Stimulated activated effector memory CD8-positive, alpha-beta T cell treated with anti-CD3 and anti-CD28 coated beads, Interleukin-12 subunit alpha, Interleukin-12 subunit beta, amount 100 ng/mL, for 72 hours (primary cell): ENCODE measurements around the gene EID2.

ENCODE experiments used
- ATAC-seq: fragments of 150-1000 bp; cut with Tn5 transposase; 2 replicates; pipeline ENCODE4 v1.10.0; 2021
- DNase-seq, 2 donors: peaks; one replicate each; pipeline ENCODE4 v3.0.0; 2021 to 2022; ENCODE audit warnings: low spot score in 2 of 2
- H3K27ac Mint-ChIP-seq: one replicate; pipeline ENCODE4 v1.8.0; 2022; ENCODE audit warnings: mild to moderate bottlenecking, mixed read lengths
- H3K36me3 Mint-ChIP-seq: one replicate; pipeline ENCODE4 v1.8.0; 2022; ENCODE audit warnings: mild to moderate bottlenecking, mixed read lengths
- H3K4me1 Mint-ChIP-seq: one replicate; pipeline ENCODE4 v1.8.0; 2022; ENCODE audit warnings: mixed read lengths
- H3K4me3 Mint-ChIP-seq: one replicate; pipeline ENCODE4 v1.8.0; 2022; ENCODE audit warnings: mild to moderate bottlenecking, mixed read lengths
- H3K9me3 Mint-ChIP-seq: one replicate; pipeline ENCODE4 v1.8.0; 2022; ENCODE audit warnings: mixed read lengths

Gene EID2

GRCh38 chr19:39546599-39546998 is 6.6 kb upstream of the EID2 start:
- Mint-ChIP-seq H3K4me3 (no peak overlapping the region), H3K9me3 (no peaks in the 10 kb centered on the region), H3K36me3 (no peaks in the 10 kb centered on the region), H3K4me1 (peaks cover 5% of the 10 kb centered on the region), H3K27ac (no peak overlapping the region)
- no peak for DNase-seq
- ATAC-seq, result no peak

- Mint-ChIP-seq H3K9me3 (no peaks in the 10 kb centered on the region), H3K27ac (no peak overlapping the region), H3K4me1 (peaks cover 16% of the 10 kb centered on the region), H3K36me3 (peaks cover 7% of the 10 kb centered on the region), H3K4me3 (no peak overlapping the region)
- ATAC-seq (no peak), DNase-seq (no peak)
These were observed 5.0 kb upstream of the EID2 start for GRCh38 chr19:39544911-39545310.

GRCh38 chr19:39544226-39544903 is 4.4 kb upstream of the EID2 start:
- ATAC-seq, result no peak
- H3K36me3 Mint-ChIP-seq, result peaks cover 9% of the 10 kb centered on the region
- H3K4me3 Mint-ChIP-seq, result no peak overlapping the region
- no peaks in the 10 kb centered on the region for H3K9me3 Mint-ChIP-seq
- DNase-seq, result no peak
- no peak overlapping the region for H3K27ac Mint-ChIP-seq
- H3K4me1 Mint-ChIP-seq, result peaks cover 16% of the 10 kb centered on the region

DNA sequence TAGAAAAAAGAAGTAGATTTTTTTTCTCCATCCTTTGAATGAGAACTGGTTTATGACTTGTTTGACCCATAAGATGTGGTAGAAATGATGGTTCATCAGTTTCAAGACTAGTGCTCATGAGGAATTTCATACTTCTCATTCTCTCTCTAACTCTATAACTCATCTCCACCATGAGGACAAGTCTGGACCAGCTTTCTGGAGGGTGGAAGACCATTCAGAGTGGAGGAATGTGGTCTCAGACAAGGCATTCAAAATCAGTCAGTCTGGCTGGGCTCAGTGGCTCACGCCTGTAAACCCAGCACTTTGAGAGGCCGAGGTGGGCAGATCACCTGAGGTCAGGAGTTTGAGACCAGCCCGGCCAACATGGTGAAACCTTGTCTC is 3.5 kb upstream of the EID2 start:
- Mint-ChIP-seq H3K9me3 (no peaks in the 10 kb centered on the region), H3K27ac (no peak overlapping the region), H3K36me3 (peaks cover 9% of the 10 kb centered on the region), H3K4me1 (peaks cover 25% of the 10 kb centered on the region), H3K4me3 (no peak overlapping the region)
- DNase-seq (no peak), ATAC-seq (no peak)

DNA sequence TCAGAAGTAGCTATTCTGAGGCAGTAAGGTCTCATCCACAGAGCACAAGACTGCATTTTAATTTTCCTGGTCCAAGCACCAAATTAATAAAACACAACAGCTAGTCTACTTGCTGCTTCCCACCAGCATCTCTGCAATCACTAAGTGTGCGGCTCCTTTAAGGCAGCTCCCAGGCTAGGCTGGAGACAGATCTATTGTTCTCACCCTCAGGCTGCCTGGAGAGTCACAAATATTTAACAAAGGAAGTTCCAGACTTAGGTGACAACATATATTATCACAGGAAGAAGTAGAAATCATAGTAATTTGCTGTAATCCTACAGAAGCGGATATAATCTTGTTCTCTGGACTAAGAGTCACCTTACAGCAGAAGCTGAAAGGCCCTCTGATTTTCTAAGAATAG is 2.2 kb upstream of the EID2 start:
- DNase-seq, result no peak
- ATAC-seq, result no peak
- Mint-ChIP-seq H3K4me3 (no peak overlapping the region), H3K4me1 (peaks cover 35% of the 10 kb centered on the region), H3K9me3 (no peaks in the 10 kb centered on the region), H3K27ac (no peak overlapping the region), H3K36me3 (peaks cover 18% of the 10 kb centered on the region)

GRCh38 chr19:39540333-39540673 is 342 bp upstream of the EID2 start:
- Mint-ChIP-seq H3K9me3 (no peaks in the 10 kb centered on the region), H3K4me3 (peak overlapping the region; percentile 88), H3K36me3 (peaks cover 22% of the 10 kb centered on the region), H3K27ac (peak overlapping the region; percentile 98), H3K4me1 (peaks cover 40% of the 10 kb centered on the region)
- no peak for DNase-seq
- no peak for ATAC-seq

GRCh38 chr19:39539165-39539517 is 820 bp downstream of the EID2 start:
- H3K4me3 Mint-ChIP-seq, result peak overlapping the region; percentile 88
- peak; percentile 48 for ATAC-seq
- peaks cover 36% of the 10 kb centered on the region for H3K4me1 Mint-ChIP-seq

GRCh38 chr19:39533791-39534190 is 6.2 kb downstream of the EID2 start:
- Mint-ChIP-seq H3K36me3 (peaks cover 33% of the 10 kb centered on the region), H3K4me1 (peaks cover 18% of the 10 kb centered on the region), H3K4me3 (no peak overlapping the region), H3K27ac (no peak overlapping the region), H3K9me3 (no peaks in the 10 kb centered on the region)
- DNase-seq (no peak), ATAC-seq (no peak)

More at GRCh38 chr19:39539165-39539517, 820 bp downstream of the EID2 start:
- peaks cover 22% of the 10 kb centered on the region for H3K36me3 Mint-ChIP-seq
- no peaks in the 10 kb centered on the region for H3K9me3 Mint-ChIP-seq
- H3K27ac Mint-ChIP-seq, result peak overlapping the region; percentile 98
- no peak for DNase-seq

DNA sequence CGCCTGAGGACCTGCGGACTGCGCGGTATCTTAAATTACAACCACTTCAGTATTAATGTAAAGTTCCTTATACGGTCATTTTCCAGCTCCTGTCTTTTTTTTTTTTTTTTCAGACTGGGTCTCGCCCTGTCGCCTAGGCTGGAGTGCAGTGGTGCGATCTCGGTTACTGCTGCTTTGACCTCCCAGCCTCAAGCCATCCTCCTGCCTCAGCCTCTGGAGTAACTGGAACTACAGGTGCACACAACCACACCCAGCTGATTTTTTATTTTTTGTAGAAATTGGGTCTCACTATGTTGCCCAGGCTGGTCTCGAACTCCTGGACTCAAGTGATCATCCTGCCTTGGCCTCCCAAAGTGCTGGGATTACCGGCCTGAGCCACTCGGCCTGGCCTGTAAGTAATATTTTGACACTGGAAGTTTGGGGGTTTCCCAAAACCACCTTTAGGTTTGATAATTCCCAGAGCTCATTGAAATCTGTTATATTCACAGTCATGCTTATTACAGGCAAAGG is 6.9 kb downstream of the EID2 start:
- H3K9me3 Mint-ChIP-seq, result no peaks in the 10 kb centered on the region
- H3K36me3 Mint-ChIP-seq, result peaks cover 40% of the 10 kb centered on the region
- H3K4me1 Mint-ChIP-seq, result peaks cover 11% of the 10 kb centered on the region
- H3K4me3 Mint-ChIP-seq, result peak overlapping the region; percentile 81
- DNase-seq (no peak), ATAC-seq (peak; percentile 27)
- peak overlapping the region; percentile 90 for H3K27ac Mint-ChIP-seq

- Mint-ChIP-seq H3K4me3 (peak within 1 kb of the TSS; percentile 81), H3K4me1 (peaks cover 8% of the 10 kb centered on the region), H3K36me3 (peaks cover 40% of the 10 kb centered on the region), H3K9me3 (no peaks in the 10 kb centered on the region), H3K27ac (peak within 1 kb of the TSS; percentile 90)
- ATAC-seq, result peak; percentile 92
- DNase-seq, result peak; percentile 96 to 97
These were observed 7.5 kb downstream of the EID2 start, which contains the start of gene EID2B for GRCh38 chr19:39532233-39533002. Gene EID2B, minus strand, starts transcription at chr19:39532852. Its CDS starts 50 bp downstream, at chr19:39532802.

GRCh38 chr19:39531834-39532232 is 8.1 kb downstream of the EID2 start:
- peak overlapping the region; percentile 81 for H3K4me3 Mint-ChIP-seq
- DNase-seq (no peak), ATAC-seq (no peak)
- no peaks in the 10 kb centered on the region for H3K9me3 Mint-ChIP-seq
- peaks cover 2% of the 10 kb centered on the region for H3K4me1 Mint-ChIP-seq
- peaks cover 35% of the 10 kb centered on the region for H3K36me3 Mint-ChIP-seq
- peak overlapping the region; percentile 90 for H3K27ac Mint-ChIP-seq

DNA sequence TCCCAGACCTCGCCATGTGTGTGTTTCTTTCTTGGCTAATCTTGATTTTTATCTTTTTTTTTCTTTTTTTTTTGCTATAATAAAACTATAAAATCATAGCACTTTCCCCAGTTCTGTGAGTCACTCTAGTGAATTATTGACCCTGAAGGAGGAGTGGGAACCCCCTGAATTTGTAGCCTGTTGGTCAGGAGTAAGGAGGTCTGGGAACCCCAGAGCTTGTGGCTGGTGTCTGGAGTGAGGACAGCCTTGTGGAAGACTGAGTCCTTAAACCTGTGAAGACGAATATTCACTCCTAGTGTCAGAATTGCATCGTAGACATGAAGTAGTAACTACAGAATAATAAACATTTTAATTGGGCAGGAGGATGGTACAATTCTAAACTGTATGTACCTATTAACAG is 14.8 kb downstream of the EID2 start:
- H3K4me3 Mint-ChIP-seq, result no peak overlapping the region
- no peak overlapping the region for H3K27ac Mint-ChIP-seq
- no peaks in the 10 kb centered on the region for H3K4me1 Mint-ChIP-seq
- peaks cover 19% of the 10 kb centered on the region for H3K36me3 Mint-ChIP-seq
- ATAC-seq, result no peak
- H3K9me3 Mint-ChIP-seq, result no peaks in the 10 kb centered on the region
- DNase-seq, result no peak

DNA sequence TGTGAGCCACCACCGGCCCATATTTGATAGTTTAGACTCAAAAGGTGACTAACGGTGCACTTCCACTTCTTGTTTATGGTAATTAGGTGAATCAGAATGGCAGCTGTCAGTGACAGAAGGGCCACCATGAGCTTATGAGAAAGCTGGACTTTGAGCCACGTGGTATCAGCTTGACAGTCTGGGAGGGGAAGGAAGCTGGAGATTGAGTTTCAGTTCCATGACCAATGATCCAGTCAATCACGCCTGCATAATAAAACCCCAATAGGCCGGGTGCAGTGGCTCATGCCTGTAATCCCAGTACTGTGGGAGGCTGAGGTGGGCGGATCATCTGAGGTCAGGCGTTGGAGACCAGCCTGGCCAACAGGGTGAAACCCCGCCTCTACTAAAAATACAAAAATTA is 15.5 kb downstream of the EID2 start:
- ATAC-seq (no peak), DNase-seq (no peak)
- no peaks in the 10 kb centered on the region for H3K9me3 Mint-ChIP-seq
- no peak overlapping the region for H3K27ac Mint-ChIP-seq
- H3K36me3 Mint-ChIP-seq, result peaks cover 17% of the 10 kb centered on the region
- H3K4me3 Mint-ChIP-seq, result no peak overlapping the region
- H3K4me1 Mint-ChIP-seq, result no peaks in the 10 kb centered on the region

DNA sequence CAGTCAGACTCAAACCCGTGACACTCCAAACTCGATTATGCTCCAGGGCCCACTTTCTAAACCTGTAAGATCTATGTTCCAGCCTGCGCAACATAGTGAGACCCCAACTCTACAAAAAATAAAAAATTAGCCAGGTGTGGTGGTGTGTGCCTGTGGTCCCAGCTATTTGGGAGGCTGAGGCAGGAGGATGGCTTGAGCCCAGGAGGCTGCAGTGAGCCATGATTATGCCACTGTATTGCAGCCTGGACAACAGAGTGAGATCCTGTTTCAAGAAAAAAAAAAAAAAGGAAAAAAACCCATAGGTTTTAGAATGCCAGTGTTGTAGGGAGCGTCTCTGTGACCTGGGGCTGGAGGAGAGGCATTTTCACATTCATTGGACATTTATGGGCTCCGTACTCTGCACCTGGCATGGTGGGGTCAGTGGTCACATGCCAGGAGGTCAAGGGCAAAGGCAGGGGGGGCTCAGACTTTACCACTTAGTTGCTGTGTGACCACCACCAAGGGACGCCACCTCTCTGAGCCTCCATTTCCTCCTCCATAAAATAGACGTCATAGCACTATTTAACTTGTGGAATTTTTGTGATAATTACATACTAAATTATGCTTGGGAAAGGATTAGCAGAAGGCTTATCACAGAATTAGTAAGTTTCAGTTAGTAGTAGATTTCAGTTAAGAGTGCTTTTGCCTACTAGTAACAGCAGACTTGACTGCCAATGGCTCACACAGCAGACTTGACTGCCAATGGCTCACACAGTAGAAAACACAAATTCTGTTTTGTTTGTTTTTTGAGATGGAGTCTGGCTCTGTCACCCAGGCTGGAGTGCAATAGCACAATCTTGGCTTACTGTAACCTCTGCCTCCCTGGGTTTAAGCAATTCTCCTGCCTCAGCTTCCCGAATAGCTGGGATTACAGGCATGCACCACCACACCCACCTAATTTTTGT is 19.1 kb downstream of the EID2 start:
- Mint-ChIP-seq H3K36me3 (no peaks in the 10 kb centered on the region), H3K9me3 (no peaks in the 10 kb centered on the region), H3K4me1 (peaks cover 8% of the 10 kb centered on the region)

GRCh38 chr19:39518975-39519374 is 21.0 kb downstream of the EID2 start:
- Mint-ChIP-seq H3K36me3 (no peaks in the 10 kb centered on the region), H3K4me1 (peaks cover 19% of the 10 kb centered on the region), H3K9me3 (no peaks in the 10 kb centered on the region), H3K27ac (no peak overlapping the region), H3K4me3 (no peak overlapping the region)
- ATAC-seq (no peak), DNase-seq (no peak)

More for the DNA sequence above, 19.1 kb downstream of the EID2 start:
- Mint-ChIP-seq H3K4me3 (no peak overlapping the region), H3K27ac (no peak overlapping the region)
- ATAC-seq, result no peak
- DNase-seq, result no peak
